ENCODE measurements around the gene ERFE. TPM values are rescaled to one million over a fixed set of nuclear protein-coding genes. Genes with fewer than 3 reads are reported as not detected.

The ERFE gene
- total RNA-seq, 1 donor from 2014 or later = 3.8 TPM

DNA sequence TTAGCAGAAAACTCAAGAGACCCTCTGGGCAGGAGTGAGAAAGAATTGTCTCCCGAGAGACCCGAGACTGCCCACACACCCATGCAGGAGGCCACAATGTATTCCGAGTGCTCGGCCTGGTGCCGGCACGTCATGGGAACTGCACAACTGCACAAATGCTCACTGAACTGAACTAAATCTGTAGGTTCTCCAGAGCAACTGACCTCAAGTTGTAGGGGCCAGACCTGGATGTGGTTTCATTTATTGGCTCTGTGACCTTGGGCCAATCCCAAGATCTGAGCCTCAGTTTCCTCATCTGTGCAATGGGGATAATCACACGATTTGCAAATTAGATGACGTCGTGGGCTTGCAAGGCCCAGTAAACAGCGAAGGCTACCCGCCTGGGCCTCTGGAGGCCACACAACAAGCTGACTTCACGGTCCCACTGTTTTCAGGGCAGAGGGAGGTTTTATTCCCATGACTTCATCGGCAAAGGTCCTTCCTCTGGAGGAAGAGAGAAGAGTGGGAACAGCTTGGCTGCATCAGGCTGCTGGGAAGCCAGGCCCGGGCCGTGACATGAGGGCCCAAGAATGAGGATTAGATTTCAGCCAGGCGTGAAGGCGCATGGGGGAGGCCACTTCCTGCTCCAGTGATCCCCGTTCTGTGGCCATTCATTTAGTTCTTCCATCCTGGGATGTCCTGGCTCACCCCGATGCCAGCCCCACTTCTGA is 3.6 kb upstream of the ERFE start:
- Mint-ChIP-seq H3K27me3 (peaks cover 12% of the 10 kb centered on the region), H3K4me1 (ENCODE audit: unreplicated experiment) (peaks cover 8% of the 10 kb centered on the region), H3K36me3 (no peaks in the 10 kb centered on the region), H3K4me3 (no peak overlapping the region), H3K9me3 (no peaks in the 10 kb centered on the region), H3K27ac (no peak overlapping the region)
- TF ChIP-seq, protein P1, sequence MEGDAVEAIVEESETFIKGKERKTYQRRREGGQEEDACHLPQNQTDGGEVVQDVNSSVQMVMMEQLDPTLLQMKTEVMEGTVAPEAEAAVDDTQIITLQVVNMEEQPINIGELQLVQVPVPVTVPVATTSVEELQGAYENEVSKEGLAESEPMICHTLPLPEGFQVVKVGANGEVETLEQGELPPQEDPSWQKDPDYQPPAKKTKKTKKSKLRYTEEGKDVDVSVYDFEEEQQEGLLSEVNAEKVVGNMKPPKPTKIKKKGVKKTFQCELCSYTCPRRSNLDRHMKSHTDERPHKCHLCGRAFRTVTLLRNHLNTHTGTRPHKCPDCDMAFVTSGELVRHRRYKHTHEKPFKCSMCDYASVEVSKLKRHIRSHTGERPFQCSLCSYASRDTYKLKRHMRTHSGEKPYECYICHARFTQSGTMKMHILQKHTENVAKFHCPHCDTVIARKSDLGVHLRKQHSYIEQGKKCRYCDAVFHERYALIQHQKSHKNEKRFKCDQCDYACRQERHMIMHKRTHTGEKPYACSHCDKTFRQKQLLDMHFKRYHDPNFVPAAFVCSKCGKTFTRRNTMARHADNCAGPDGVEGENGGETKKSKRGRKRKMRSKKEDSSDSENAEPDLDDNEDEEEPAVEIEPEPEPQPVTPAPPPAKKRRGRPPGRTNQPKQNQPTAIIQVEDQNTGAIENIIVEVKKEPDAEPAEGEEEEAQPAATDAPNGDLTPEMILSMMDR (conservative IDR thresholded peaks at IDR 0.05) = no peak
- DNase-seq (ENCODE audit: extremely low spot score, unreplicated experiment) = no peak

DNA sequence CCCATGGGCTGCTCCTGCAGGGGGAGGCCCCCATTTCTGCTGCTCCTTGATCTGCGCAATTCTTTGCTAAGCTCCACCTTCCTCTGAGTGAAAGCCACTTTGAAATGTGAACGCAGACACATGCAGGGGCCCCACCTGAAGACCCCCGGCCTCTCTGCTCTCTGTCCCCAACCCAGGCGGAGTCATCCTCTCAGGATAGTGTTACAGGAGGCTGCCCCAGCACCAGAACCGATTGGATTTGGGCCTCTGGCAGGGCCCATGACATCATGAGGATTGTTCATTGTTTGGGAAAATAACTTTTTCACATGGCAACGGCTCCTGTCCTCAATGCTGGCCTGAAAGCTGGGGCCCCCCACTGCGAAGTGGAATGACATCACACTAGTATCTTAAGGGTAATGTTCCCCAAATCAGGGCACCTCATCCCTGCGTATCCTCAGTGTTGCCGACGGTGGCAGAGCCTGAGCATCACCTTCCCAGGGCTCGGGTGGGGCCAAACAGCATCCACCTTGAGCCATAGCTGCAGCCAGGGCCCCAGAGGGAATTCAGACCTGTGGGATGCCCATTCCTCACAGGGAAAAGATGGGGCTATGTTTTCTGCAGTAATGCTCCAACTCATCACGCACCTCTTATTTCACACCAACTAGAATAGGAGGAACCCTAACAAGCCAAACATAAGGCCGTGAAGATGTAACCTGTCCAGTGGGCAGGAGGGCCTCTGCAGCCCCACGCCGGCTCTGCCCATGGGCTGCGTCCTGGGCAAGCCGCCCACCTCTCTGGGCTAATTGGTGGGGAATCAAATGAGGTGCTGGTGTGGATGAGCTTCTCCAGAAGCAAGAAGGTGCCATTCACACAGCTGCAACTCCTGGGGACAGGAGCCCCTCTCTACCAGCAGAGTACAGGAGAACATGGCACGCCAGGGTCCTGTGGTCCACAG is 2.7 kb upstream of the ERFE start:
- peaks cover 8% of the 10 kb centered on the region for H3K4me1 Mint-ChIP-seq (ENCODE audit: unreplicated experiment)
- DNase-seq (ENCODE audit: extremely low spot score, unreplicated experiment) = no peak
- peaks cover 18% of the 10 kb centered on the region for H3K27me3 Mint-ChIP-seq
- TF ChIP-seq, protein P1 (conservative IDR thresholded peaks at IDR 0.05) = no peak
- H3K27ac Mint-ChIP-seq = no peak overlapping the region
- no peaks in the 10 kb centered on the region for H3K36me3 Mint-ChIP-seq
- H3K9me3 Mint-ChIP-seq = no peaks in the 10 kb centered on the region
- no peak overlapping the region for H3K4me3 Mint-ChIP-seq

DNA sequence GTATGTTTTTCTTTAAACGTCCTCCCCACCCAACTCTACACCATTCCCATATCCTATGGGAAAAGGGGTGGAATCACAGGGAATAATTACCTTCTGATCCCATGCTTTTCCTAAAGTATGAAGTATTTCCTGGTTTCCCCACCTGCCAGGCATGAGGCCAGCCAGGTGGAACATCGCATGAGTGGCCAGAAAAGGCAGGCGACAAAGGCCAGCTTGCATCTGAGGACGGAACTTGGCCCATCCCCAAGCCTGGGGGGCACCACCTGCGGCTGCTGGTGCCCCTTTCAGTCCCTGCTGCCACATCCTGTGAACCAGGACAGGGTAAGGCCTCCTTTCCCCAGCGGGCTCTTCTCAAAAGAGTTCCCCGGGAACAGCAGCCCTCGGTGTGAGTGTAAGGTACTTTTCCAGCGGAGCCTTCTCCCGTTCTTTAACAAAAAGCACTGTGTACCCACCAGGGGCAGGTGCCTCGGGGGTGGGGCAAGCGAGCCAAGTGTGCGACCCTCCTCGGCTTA is 1.2 kb upstream of the ERFE start:
- H3K27ac Mint-ChIP-seq = no peak overlapping the region
- H3K4me3 Mint-ChIP-seq = peak overlapping the region; percentile 51
- no peaks in the 10 kb centered on the region for H3K36me3 Mint-ChIP-seq
- no peaks in the 10 kb centered on the region for H3K9me3 Mint-ChIP-seq
- TF ChIP-seq, protein P1 (conservative IDR thresholded peaks at IDR 0.05) = no peak
- peaks cover 30% of the 10 kb centered on the region for H3K27me3 Mint-ChIP-seq
- DNase-seq (ENCODE audit: extremely low spot score, unreplicated experiment) = no peak
- H3K4me1 Mint-ChIP-seq (ENCODE audit: unreplicated experiment) = peaks cover 8% of the 10 kb centered on the region

DNA sequence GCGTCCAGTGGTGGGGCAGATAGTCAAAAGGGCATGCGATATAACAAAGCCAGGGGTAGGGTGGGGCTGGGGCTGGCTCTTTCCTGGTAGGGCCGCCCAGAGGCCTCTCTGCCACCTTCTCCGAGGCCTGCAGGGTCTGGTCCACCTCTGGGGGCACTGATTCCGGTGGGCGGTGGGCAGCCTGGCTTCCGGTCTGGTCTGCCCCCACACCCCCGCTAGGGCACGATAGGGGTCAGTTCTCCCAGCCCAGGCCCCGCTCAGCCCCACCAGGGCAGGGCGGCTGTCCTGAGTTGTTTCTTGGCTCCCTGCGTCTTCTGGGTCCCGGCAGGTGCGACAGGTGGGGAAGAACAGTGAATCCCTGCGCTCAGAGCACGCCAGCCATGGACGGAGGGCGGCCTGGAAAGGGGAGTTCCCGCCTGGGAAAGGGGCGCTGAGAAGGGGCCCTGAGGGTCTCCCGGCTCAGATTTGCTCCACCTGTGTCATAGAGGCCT is 707 bp upstream of the ERFE start:
- no peaks in the 10 kb centered on the region for H3K36me3 Mint-ChIP-seq
- no peaks in the 10 kb centered on the region for H3K9me3 Mint-ChIP-seq
- H3K27ac Mint-ChIP-seq = no peak overlapping the region
- H3K27me3 Mint-ChIP-seq = peaks cover 34% of the 10 kb centered on the region
- peaks cover 8% of the 10 kb centered on the region for H3K4me1 Mint-ChIP-seq (ENCODE audit: unreplicated experiment)
- peak overlapping the region; percentile 51 for H3K4me3 Mint-ChIP-seq
- TF ChIP-seq, protein P1 (conservative IDR thresholded peaks at IDR 0.05) = no peak
- DNase-seq (ENCODE audit: extremely low spot score, unreplicated experiment) = no peak

DNA sequence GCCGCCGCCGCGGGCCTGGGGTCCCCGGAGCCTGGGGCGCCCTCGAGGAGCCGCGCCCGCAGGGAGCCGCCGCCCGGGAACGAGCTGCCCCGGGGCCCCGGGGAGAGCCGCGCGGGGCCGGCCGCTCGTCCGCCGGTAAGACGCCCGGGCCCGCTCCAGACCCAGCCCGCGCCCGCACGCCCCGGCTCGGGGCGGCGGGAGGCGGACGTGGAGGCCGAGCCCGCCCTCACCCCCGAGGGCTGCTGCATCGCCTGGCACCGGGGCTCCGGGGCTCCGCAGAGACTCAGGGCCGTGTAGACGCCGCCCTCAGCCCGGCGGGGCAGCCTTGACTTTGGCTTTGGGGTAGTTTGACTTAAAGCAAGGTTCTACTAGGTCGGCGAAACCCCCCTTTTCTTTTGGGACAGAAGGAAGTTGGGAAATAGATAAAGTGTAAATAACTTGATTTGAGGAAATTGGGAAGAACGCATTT is 335 bp downstream of the ERFE start:
- no peak for DNase-seq (ENCODE audit: extremely low spot score, unreplicated experiment)

More for the DNA sequence above, 335 bp downstream of the ERFE start:
- Mint-ChIP-seq H3K9me3 (no peaks in the 10 kb centered on the region), H3K4me3 (peak overlapping the region; percentile 67), H3K36me3 (no peaks in the 10 kb centered on the region), H3K4me1 (ENCODE audit: unreplicated experiment) (peaks cover 8% of the 10 kb centered on the region), H3K27ac (no peak overlapping the region), H3K27me3 (peaks cover 38% of the 10 kb centered on the region)
- TF ChIP-seq, protein P1 (conservative IDR thresholded peaks at IDR 0.05) = no peak

Data from type B pancreatic cell (in vitro differentiated cells).